ENCODE data around the gene SEPTIN10. TPM values are rescaled to one million over a fixed set of nuclear protein-coding genes. Genes with fewer than 3 reads are reported as not detected.

SEPTIN10 gene
- total and polyA plus RNA-seq, 2 experiments from 2014 or later, result 52.3 to 85.1 TPM

DNA sequence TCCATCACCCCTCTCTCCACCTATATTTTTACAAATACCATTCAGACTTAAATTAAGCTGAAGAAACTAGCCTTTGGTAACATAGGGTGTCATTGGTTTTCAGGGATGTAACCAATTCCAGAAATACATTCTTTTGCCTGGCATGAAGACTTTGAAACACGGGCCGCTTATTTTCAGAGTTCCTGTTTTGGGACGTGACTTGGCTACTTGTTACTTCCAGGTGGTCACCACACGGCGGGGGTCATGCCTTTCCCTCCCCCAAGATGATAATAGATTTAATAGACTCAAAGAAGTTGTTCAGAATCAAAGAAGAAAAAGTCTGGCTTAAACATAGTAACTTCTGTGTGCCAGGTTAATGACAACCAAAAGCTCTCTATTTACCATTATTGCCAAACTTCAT, 110.6 kb downstream of the SEPTIN10 start:
- no peak overlapping the region for H3K4me3 Mint-ChIP-seq
- no peaks in the 10 kb centered on the region for H3K36me3 ChIP-seq (ENCODE audit: insufficient read depth)
- no peaks in the 10 kb centered on the region for H3K9me3 Mint-ChIP-seq
- no peaks in the 10 kb centered on the region for H4K20me1 ChIP-seq (replicated peaks; ENCODE audit: insufficient read depth)
- no peaks in the 10 kb centered on the region for H3F3A ChIP-seq (replicated peaks; ENCODE audit: low read depth)
- H3K27ac ChIP-seq (ENCODE audit: low read depth), result no peak overlapping the region
- peaks cover 2% of the 10 kb centered on the region for H3K27me3 Mint-ChIP-seq (ENCODE audit: insufficient read depth, low read depth, poor library complexity)
- ATAC-seq, result no peak
- no peaks in the 10 kb centered on the region for H3K36me3 Mint-ChIP-seq (ENCODE audit: low read depth)
- no peak for DNase-seq (ENCODE audit: low spot score)
- H3K79me2 ChIP-seq (replicated peaks; ENCODE audit: insufficient read depth), result no peaks in the 10 kb centered on the region
- H3K27me3 ChIP-seq (ENCODE audit: insufficient read depth), result no peaks in the 10 kb centered on the region
- H3K4me1 ChIP-seq (ENCODE audit: insufficient read depth), result no peaks in the 10 kb centered on the region
- H2AFZ ChIP-seq, result no peak overlapping the region
- H3K4me3 ChIP-seq, result no peak overlapping the region
- H3K27ac Mint-ChIP-seq, result no peak overlapping the region
- TF ChIP-seq, protein P1, sequence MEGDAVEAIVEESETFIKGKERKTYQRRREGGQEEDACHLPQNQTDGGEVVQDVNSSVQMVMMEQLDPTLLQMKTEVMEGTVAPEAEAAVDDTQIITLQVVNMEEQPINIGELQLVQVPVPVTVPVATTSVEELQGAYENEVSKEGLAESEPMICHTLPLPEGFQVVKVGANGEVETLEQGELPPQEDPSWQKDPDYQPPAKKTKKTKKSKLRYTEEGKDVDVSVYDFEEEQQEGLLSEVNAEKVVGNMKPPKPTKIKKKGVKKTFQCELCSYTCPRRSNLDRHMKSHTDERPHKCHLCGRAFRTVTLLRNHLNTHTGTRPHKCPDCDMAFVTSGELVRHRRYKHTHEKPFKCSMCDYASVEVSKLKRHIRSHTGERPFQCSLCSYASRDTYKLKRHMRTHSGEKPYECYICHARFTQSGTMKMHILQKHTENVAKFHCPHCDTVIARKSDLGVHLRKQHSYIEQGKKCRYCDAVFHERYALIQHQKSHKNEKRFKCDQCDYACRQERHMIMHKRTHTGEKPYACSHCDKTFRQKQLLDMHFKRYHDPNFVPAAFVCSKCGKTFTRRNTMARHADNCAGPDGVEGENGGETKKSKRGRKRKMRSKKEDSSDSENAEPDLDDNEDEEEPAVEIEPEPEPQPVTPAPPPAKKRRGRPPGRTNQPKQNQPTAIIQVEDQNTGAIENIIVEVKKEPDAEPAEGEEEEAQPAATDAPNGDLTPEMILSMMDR (conservative IDR thresholded peaks at IDR 0.05; ENCODE audit: low read depth in 2 of 2), result no peak
- TF ChIP-seq EZH2phosphoT487 (IDR thresholded peaks at IDR 0.05; ENCODE audit: unreplicated experiment) (no peak), ZNF331 (CRISPR knock-in tag; IDR thresholded peaks at IDR 0.05; ENCODE audit: low read depth) (no peak), POLR2AphosphoS5 (IDR thresholded peaks at IDR 0.05; ENCODE audit: low read depth) (no peak), ZNF114 (CRISPR knock-in tag; IDR thresholded peaks at IDR 0.05) (no peak), NANOG (IDR thresholded peaks at IDR 0.05; ENCODE audit: borderline replicate concordance) (no peak), JUNB (IDR thresholded peaks at IDR 0.05; ENCODE audit: unreplicated experiment) (no peak)
- TF ChIP-seq, protein P2, sequence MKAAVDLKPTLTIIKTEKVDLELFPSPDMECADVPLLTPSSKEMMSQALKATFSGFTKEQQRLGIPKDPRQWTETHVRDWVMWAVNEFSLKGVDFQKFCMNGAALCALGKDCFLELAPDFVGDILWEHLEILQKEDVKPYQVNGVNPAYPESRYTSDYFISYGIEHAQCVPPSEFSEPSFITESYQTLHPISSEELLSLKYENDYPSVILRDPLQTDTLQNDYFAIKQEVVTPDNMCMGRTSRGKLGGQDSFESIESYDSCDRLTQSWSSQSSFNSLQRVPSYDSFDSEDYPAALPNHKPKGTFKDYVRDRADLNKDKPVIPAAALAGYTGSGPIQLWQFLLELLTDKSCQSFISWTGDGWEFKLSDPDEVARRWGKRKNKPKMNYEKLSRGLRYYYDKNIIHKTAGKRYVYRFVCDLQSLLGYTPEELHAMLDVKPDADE (IDR thresholded peaks at IDR 0.05), result no peak
- no peaks in the 10 kb centered on the region for H3K9me2 ChIP-seq (ENCODE audit: insufficient read depth)
- H3K4me2 ChIP-seq, result no peak overlapping the region
- peaks cover 12% of the 10 kb centered on the region for H3K4me1 Mint-ChIP-seq

DNA sequence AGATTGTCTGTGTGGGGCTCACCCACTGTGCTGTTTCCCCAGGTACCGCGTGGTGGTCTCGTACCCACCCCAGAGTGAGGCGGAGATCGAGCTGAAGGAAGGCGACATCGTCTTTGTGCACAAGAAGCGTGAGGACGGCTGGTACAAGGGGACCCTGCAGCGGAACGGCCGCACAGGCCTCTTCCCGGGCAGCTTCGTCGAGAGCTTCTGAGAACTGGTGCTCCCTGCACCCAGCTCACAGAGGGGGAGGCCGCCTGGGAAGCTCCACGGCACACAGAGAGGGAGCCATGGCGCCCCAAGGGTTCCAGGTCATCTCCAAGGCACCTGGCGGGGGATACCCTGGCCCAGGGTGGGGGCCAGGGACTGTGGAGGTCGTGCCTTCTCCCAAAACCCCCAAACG, 112.3 kb downstream of the SEPTIN10 start:
- H4K20me1 ChIP-seq (replicated peaks; ENCODE audit: insufficient read depth), result no peaks in the 10 kb centered on the region
- H3K36me3 Mint-ChIP-seq (ENCODE audit: low read depth), result no peaks in the 10 kb centered on the region
- no peak overlapping the region for H3K4me2 ChIP-seq
- no peaks in the 10 kb centered on the region for H3K36me3 ChIP-seq (ENCODE audit: insufficient read depth)
- no peaks in the 10 kb centered on the region for H3K27me3 Mint-ChIP-seq (ENCODE audit: insufficient read depth, low read depth, poor library complexity)
- no peaks in the 10 kb centered on the region for H3K9me3 Mint-ChIP-seq
- peaks cover 12% of the 10 kb centered on the region for H3K4me1 Mint-ChIP-seq
- no peaks in the 10 kb centered on the region for H3F3A ChIP-seq (replicated peaks; ENCODE audit: low read depth)
- H3K27ac ChIP-seq (ENCODE audit: low read depth), result no peak overlapping the region
- H3K27me3 ChIP-seq (ENCODE audit: insufficient read depth), result no peaks in the 10 kb centered on the region
- no peak for DNase-seq (ENCODE audit: low spot score)
- no peak for TF ChIP-seq POLR2AphosphoS5 (IDR thresholded peaks at IDR 0.05; ENCODE audit: low read depth)
- no peak for TF ChIP-seq ZNF114 (CRISPR knock-in tag; IDR thresholded peaks at IDR 0.05)
- no peaks in the 10 kb centered on the region for H3K4me1 ChIP-seq (ENCODE audit: insufficient read depth)
- H3K9me2 ChIP-seq (ENCODE audit: insufficient read depth), result no peaks in the 10 kb centered on the region
- no peak overlapping the region for H2AFZ ChIP-seq
- H3K4me3 Mint-ChIP-seq, result no peak overlapping the region
- H3K4me3 ChIP-seq, result no peak overlapping the region
- H3K27ac Mint-ChIP-seq, result no peak overlapping the region
- no peaks in the 10 kb centered on the region for H3K79me2 ChIP-seq (replicated peaks; ENCODE audit: insufficient read depth)
- no peak for ATAC-seq

DNA sequence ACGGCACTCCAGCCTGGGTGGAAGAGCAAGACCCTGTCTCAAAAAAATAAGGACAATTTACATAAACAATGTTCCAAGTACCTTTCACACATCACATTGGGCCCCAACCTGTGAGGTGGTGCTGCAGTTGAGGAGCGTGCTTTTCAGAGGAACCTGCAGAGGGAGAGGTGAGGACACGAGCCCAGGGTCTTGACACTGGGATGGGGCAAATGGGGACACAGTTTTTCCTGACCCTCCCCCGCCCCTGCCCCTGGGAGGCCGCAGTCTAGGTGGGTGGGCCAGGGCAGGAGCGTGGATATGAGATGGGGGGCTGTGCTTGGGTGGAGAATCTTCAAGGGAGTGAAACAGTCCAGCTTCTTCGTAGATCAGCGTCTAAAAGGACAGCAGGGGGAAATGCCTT, 112.9 kb downstream of the SEPTIN10 start:
- Mint-ChIP-seq H3K4me3 (no peak overlapping the region), H3K36me3 (ENCODE audit: low read depth) (no peaks in the 10 kb centered on the region), H3K27ac (no peak overlapping the region), H3K27me3 (ENCODE audit: insufficient read depth, low read depth, poor library complexity) (no peaks in the 10 kb centered on the region), H3K9me3 (no peaks in the 10 kb centered on the region), H3K4me1 (peaks cover 12% of the 10 kb centered on the region)
- H3K27me3 ChIP-seq (ENCODE audit: insufficient read depth), result no peaks in the 10 kb centered on the region
- no peak overlapping the region for H3K4me3 ChIP-seq
- no peaks in the 10 kb centered on the region for H3K4me1 ChIP-seq (ENCODE audit: insufficient read depth)
- no peak for TF ChIP-seq NANOG (IDR thresholded peaks at IDR 0.05; ENCODE audit: borderline replicate concordance)
- TF ChIP-seq EZH2 (IDR thresholded peaks at IDR 0.05; ENCODE audit: low read depth, unreplicated experiment), result no peak
- no peaks in the 10 kb centered on the region for H4K20me1 ChIP-seq (replicated peaks; ENCODE audit: insufficient read depth)
- no peak overlapping the region for H3K27ac ChIP-seq (ENCODE audit: low read depth)
- no peaks in the 10 kb centered on the region for H3F3A ChIP-seq (replicated peaks; ENCODE audit: low read depth)
- DNase-seq (ENCODE audit: low spot score), result no peak
- ATAC-seq, result peak; percentile 51
- no peaks in the 10 kb centered on the region for H3K36me3 ChIP-seq (ENCODE audit: insufficient read depth)
- no peak overlapping the region for H2AFZ ChIP-seq
- H3K9me2 ChIP-seq (ENCODE audit: insufficient read depth), result no peaks in the 10 kb centered on the region
- H3K79me2 ChIP-seq (replicated peaks; ENCODE audit: insufficient read depth), result no peaks in the 10 kb centered on the region
- H3K4me2 ChIP-seq, result no peak overlapping the region
